ENCODE data around the gene DISC1.
A peak's percentile ranks its signal among the peaks of the same experiment; 100 is the strongest.

The DISC1 gene

DNA sequence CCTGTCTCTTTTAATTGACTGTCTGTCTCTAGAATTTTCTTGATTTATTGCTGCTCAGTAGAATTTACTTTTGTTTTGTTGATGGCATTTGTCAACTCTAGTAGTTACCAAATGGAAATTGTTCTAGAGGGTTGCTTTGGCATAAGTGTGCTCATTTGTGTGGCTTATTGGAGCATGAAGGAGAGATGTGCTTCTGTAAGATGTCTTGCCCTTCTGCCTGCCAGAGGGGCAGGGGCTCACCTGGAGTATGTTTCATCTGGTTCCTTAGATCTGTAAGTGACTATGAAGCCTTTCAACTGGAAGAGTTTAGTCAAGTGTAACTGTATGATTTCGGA lies 345.5 kb downstream of the DISC1 start:
- DNase-seq = no peak

DNA sequence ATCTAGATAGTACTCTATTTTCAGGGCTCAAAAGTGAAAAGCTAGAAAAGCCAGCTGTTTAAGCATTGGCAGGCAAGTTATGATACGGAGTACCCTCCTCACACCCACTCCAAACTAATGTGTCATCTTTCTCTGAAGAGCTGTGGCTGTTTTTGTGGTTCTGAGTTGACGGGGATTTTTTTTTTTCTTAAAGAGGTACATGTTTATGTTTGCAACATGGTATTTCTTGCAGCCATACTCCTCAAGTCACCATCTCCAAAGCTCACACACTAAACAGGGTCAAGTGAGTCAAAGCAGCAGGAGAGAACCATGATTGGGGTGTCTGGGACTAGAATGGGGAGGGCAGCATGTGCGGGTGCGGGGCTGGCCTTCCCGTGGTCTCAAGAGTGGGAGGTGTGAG lies 347.2 kb downstream of the DISC1 start:
- peak; percentile 8 for DNase-seq

DNA sequence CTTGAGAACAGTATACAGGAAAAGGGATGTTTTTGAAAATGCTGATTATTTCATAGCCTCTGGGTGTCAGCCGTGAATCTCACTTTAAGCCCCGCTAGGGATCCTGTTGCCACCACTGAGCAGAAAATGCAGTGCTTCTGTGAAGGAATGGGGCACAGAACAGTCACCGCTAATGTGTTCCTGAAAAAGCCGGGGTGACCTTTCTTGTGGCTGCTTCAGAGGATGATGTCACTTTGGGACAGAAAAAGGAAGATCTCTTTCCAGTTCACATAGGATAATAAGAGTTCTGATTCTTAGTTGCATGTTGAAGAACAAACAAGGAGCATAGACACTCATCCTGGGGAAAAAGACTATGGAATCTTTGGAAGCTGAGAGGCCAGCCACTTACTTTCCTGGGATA lies 349.6 kb downstream of the DISC1 start:
- no peak for DNase-seq

DNA sequence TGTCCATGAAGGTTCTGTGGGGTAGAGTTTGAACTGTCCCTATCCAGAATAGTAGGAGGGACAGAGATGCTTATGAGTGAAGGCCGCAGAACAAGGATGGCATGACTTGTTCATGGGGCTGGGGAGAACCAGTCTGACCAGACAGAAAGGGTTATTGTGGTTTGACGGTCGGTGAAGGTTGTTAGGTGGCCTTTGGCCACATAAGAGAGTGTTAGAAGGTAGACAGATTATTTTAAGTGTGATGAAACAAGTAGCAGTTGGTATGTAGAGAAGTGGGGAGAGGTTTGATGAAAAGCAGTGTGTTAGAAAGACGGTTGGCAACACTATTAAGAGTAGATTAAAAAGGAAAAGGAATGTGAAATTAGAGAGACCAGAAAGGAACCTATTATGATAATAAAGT lies 355.1 kb downstream of the DISC1 start:
- no peak for DNase-seq

DNA sequence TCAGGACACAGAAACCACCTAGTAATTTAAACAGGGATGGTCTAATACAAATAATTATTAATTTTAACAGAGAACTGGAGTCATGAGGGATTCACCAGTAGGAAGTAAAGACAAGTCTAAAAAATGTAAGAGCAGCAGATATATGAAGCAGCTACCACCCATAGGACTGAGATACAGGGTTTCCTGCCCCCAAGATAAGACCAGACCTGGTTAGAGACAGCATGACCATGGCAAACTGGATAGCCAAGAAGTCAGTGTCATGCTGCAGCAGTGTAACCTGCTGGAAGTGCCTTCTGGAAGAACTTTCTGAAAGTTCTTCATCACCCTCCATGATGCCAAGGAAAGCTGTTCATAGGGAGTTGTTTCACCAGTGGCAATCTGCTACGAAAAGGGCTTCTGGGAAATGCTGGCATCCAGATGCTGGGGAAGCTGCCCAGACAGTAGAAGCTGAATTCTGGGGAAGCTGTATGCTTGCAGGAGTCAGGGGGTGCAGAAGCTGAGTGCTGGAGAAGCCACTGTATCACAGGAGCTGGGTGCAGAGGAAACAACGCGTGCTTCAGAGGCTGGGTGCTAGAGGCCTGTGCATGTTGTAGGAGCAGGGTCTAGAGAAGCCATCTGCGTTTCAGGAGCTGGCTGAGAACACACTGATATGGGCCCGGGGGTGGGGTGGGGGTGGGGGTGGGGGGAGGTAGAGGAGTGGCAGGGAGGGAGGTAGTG lies 356.4 kb downstream of the DISC1 start:
- no peak for DNase-seq

DNA sequence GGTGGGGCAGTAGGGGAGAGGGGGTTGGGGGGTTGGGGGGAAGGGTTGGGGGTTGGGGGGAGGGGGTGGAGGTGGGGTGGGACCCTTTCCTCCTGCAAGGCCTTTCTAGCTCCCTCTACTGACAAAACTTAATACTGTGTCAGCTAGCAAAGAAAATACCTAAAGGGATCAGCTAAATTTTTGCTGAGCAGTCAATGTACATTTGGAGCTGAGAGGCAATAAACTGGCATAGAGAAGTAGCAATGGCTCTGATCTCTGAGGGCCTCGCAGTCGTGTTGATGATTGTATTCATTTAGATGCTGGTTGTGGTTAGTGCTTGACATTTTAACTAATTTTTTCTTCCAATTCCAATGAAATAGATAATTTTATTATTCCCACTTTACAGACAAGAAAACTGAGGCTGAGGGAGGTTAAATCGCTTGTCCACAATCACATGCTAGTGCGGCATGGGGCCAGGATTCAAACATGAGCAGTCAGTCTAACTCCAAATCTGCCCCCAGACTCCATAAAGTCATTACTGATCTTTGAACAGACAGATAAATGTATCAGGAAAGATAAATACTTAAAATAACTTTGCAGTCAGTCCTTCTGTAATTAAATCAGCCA lies 357.1 kb downstream of the DISC1 start:
- DNase-seq = no peak

DNA sequence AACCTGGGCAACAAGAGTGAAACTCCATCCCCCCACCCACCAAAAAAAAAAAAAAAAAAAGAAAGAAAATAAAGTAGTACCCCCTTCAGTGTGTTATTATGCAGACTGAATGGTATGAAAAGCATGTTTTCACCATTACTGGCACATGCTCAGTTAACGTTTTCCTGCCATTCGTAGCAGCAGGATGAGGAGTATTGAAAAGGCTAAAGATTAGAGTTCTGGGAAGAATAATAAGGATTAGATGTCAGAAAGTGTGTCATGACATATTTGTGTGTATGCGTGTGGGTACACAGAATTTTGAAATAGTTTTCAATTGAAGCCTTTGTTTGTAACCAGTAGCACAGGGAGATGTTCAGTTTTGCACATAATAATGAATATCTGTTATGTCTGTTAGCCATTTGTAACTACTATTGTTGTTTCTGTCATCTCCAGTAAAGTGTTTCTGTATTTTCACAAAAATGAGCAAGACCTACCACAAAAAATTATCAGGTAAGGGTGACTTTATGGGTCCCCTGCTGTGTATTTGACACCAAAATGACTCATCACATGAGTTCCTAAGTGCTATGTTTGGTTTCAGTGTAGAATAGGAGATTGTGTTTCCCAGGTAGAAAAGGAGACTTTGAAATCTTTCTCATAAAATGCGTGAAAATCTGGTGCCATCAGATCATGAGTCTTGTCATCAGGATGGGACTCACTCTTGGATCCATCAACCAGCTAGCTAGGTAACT lies 358.9 kb downstream of the DISC1 start:
- no peak for DNase-seq

DNA sequence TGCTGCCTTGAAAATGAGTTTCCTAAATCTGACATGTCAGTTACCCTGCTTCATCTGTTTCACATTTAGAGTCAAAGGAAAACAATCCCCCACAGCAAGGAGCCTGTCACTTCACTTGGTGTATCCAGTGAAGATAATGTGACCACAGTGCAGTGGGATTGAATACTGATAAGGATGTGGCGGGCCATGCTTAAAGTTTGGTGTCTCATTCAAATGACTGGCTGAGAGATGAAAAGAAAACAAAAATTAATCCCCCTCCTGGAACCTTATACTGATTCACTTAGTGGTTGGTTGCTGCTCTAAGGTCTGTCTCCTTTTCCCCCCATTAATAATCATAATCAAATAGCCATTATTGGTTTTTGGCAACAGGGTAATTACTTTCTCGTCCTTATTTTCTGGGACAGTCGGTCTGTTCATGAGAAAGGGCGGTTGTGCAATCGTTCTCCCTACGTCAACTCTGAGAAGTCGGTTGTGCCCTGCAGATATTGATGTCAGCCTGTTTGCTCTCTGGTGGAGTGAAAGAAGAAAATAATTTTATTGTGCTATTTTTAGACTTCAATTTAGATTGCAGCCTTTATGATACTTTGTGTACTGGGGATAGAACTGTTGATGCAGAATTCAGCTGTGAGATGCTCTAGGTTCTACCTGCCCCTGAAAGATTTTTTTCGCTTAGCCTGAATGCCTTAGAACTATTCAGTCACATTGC lies 360.2 kb downstream of the DISC1 start:
- no peak for DNase-seq

DNA sequence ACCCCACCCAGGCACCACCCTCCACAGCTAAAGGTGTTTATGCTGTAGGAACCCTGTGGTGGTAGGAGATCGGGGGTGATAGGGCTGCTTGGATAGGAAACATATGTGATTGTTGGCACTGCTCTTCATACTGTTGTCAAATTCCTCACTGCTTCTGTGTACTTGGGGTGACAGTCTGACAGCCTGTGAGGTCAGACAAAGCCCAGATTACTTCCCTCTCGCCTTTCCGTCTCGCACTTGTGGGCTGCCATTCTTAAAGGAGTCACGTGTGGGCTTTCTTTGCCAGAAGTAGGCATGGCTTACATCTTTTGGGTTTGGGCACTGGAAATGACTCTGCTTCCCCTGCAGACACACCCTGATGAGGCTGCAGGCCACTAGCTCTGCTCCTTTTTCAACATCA lies 363.8 kb downstream of the DISC1 start:
- no peak for DNase-seq

DNA sequence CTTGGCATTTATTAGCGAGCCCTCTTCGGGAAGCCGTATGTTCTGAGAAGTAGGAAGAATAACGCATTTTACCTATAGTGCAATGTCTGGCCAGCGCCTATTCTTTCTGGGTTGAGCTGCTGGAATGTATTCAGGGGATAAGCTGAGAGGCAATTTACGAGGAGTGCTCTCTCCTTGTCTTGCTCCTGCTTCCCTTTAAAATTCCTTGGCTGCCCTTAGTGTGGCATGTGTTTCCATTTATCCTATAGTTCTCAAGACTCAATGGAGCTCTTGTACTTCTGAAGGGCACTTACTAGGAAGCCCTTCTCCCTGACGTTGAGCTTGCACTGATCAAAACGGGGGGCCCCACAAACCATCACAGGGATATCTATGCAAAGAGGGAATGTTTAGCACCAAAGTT lies 364.6 kb downstream of the DISC1 start:
- no peak for DNase-seq

DNA sequence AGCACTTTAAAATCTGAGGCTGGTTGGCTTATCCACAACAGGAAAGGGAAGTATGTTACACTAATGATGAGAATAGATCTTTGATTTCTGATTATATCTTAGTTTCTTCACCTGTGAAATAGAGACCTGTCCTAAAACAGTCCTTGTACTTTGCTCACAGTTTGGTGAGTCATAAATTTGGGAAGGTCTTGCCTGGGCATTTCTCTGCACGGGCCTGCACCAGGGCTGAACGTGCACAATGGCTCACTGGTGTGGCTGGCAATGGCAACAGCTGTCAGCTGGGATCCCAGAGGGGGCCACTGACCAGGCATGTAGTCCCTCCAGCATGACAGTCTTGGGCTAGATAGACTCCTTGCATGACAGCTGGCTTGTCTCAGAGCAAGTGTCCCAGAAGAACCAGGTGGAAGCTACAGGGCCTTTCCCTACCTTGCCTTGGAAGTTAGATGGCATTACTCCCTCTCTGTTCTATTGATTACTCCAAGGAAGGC lies 367.4 kb downstream of the DISC1 start:
- DNase-seq = no peak

DNA sequence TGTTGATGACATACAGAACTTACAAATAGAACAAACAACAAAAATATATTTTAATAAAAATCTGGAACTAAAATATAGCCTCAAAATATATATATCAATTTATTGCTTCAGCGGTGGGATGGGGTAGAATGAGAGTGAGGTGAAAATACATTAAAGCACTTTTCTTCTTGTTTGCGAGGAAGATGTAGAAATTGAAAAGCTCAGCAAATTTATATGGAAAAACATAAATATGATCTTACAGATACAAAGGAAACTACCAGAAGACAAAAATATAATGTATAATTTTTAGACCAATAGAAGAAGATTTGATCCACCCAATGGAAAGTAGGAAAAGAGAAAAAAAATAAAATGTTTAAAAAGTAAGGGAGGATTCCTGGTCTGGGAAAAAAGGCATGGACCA lies 372.2 kb downstream of the DISC1 start:
- no peak for DNase-seq

DNA sequence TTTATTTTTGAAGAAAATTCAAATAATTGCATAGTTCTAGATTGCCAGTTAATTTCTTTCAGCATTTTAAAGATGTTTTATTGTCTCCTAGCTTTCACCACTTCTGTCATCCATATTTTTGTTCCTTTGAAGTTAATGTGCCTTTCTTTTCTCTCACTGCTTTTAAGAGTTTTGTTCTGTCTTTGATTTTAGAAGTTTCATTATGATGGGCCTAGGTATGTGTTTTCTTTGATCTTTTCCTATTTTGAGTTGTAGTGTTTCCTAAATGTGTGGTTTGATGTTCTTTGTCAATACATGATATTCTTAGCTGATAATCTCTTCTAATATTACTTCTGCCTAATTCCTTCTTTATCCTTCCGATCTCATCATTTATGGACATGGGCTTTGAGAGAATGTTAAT lies 378.7 kb downstream of the DISC1 start:
- no peak for DNase-seq

DNA sequence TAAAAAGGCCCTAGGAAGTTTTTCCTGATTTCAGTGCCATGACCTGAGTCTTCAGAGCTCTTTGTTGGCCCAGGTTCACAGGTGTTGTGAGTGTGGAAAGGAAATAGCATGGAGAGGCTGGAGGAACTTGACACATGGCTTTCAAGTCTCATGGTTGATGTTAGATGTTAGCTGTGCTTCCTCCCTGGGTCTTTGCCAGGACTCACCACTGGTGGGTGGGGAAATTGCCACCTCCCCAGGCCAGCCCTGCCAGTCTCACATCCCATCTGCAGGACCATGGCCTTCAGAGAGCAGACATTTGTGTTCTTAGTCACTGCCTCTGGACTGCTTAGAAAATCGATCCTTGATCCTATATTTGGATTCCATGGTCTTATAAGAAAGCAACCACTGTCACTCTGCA lies 383.2 kb downstream of the DISC1 start:
- DNase-seq = no peak

DNA sequence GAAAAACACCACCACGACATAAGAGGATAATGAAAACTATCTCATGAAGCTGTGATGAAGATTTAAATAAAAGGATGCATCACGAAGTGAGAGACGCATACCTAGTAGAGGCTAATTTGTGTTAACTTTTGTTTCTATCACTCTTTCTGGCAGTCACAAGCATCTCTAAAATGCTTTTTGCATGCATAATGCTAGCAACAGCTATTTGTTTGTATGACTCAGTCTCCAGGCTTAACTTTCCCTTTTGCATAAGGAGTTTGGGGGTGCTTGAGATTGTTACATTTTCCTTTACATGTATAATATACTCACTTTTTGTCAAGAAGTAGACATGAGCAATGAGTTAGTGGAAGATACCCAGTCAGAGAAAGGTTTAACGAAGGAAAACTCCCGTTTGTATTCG lies 385.4 kb downstream of the DISC1 start:
- no peak for DNase-seq

DNA sequence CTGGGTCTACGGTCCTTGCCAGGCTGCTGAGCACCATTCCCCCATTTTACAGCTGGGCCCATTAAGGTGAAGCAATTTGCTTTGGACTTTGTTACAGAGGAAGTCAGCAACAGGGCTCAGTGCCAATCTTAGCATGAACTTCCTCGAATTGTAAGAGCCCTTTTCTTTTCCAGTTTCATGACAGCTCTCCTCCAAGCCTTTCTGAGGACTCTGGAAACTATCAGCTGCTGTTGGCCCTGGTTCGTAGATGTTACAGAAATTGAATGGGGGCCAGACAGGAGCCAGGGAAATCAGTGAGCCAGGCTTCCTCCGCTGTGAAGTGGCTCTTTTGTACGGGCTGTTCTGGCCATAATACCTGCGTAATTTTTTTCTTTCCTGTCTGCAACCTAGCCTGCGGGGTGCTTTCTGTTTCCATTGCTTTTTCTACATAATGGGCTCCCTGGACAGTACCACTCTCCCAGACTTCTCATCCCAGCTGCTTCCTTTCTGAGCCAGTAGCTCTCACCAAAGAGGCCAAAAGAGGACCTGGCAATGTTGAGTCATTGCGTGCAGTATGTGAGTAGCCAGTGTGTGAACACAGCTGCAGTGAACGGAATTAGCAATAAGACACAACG lies 386.3 kb downstream of the DISC1 start:
- DNase-seq = no peak

DNA sequence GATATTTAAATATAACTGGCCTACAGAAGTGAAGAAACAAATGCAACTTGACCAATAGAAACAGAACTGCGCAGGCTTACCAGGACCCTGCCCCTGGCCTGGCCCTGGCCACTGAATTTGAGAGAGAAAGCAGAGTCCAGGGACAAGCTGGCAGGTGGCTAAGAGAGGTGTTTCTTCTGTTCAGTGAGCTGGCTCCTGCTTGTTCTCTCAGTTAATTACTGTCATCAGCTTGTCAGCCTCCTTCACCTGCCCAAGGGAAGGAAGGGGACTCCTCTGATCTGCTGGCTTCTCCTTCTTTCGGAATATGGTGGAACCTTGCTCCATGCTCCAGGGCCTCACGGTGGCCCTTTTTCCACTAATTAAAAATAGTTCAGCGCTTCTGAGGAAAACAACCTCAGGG lies 388.4 kb downstream of the DISC1 start:
- DNase-seq = no peak

DNA sequence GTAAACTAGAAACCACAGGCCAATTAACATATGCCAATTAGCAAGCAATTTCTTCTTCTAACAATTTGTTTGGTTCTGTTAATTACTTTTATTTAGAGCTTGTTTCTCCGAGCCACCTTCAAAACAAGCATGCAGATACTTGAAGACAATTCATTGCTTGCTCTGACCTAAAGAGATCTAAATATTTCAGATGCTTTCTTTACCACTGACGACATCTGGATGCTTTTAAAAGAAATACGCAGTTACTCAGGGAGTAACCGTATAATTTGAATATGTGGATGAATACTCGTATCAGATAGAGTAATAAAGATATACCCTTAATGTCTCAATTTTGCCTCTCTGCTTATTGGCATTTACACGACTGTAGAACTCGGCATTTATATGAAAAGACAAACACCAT lies 390.0 kb downstream of the DISC1 start:
- DNase-seq = no peak

DNA sequence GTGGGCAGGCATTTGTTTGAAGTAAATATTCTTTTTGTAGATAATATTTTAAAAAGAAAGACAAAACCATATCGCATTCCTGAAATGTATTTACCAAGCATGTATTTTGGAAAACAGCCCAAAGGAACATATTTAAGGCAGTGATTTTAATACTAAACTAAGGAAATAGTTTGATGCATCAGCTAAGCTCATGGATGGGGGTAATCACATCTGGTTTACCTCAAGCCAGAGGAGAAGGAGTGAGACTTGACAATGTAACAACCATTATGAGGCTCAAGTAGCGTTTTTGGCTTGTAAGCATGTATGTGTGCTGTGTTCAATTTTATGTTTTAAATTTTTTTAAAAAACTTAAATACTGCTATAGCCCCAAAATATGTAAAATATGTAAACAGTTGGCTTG lies 390.5 kb downstream of the DISC1 start:
- no peak for DNase-seq

DNA sequence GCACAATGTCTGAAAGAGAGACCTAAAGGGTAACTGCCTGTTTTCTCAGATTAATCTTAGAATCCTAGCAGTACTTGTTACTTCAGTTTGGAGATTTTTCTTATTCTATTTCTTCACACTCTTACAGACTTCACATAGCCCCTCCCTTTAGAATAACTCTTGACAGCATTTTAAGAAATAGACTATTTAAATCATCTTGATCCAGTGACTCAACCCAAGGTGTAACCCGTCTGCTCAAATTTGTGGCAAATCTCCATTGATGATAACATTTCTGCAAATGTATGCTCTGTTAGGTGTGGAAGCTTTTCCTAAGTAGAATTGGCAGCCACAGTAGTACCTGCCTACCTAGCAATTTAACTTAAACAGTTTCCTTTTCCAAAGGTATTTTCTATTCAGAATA lies 391.2 kb downstream of the DISC1 start:
- DNase-seq = no peak

DNA sequence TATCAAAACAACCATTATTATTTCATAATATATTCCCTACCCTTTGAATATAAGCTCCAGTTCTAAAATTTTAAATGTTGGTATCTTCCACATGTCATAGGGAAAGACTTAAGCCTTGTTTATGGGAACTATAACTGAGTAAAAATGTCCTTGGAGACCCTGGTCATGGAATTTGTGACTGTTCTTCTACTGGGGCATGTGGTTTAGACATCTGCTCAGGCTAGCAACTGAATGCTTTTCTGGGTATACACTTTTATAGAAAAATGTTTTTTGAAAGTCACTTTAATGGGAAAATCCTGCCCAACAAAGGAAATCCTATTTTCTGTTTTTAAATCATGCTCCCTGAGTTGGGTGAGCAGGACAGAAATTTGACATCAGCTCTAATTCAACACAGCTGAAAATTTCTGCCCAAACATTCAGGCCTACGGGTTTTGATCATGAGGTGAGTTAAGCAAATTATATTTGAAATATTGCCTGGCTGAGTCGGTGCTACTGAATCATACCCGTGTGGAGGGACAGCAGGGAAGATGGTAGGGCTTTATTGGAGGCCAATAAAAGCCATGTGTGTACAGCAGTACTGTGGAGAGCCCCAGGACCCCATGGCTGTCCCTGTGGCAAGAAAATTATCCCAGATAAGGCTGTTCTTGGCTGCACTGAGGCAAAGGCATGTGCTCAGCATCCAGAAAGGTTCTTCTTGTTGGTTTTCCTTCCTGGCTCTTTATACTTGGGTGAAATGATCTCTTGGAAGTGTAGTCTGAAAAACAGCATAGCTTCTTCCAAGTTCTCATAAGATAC lies 391.8 kb downstream of the DISC1 start:
- DNase-seq = no peak

DNA sequence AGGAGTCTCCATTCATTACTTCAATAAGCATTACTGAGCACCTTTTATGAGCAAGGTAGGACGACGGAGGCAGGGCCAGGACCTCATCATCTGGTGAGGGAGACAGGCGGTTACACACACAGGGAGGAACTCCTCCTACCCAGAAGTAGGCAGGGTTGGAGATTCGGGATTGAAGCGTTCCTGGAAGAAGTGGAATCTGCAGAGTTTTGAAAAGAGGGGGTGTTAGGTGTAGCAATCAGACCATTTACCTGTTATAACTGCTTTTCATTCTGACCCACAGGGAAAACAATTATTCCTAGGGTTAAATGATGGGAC lies 392.4 kb downstream of the DISC1 start:
- no peak for DNase-seq

DNA sequence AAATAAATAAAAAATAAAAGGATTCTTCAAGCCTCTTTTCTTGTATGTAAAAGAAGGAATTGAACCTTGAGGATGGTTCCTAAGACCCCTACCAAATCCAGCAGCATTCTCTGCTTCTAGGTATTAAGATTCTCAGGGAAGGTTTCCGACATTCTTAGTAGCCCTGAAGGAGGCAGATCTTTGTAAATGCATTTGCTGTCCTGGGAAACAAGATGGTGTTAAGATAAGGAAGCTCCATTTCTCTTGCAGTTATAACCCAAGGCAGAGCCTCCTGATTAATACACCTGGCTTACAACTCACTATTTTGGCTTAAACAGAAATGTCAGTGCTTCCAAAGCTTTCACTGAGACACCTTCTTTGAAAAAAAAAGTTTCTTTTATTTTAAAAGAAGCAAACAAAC lies 393.8 kb downstream of the DISC1 start:
- no peak for DNase-seq

Measured in stimulated activated CD4-positive, alpha-beta T cell treated with anti-CD3 and anti-CD28 coated beads, Interleukin-1b, Interleukin-23, amount 100 ng/mL, for 48 hours (primary cell).